ENCODE data around the gene AKAP13.

AKAP13 gene

DNA sequence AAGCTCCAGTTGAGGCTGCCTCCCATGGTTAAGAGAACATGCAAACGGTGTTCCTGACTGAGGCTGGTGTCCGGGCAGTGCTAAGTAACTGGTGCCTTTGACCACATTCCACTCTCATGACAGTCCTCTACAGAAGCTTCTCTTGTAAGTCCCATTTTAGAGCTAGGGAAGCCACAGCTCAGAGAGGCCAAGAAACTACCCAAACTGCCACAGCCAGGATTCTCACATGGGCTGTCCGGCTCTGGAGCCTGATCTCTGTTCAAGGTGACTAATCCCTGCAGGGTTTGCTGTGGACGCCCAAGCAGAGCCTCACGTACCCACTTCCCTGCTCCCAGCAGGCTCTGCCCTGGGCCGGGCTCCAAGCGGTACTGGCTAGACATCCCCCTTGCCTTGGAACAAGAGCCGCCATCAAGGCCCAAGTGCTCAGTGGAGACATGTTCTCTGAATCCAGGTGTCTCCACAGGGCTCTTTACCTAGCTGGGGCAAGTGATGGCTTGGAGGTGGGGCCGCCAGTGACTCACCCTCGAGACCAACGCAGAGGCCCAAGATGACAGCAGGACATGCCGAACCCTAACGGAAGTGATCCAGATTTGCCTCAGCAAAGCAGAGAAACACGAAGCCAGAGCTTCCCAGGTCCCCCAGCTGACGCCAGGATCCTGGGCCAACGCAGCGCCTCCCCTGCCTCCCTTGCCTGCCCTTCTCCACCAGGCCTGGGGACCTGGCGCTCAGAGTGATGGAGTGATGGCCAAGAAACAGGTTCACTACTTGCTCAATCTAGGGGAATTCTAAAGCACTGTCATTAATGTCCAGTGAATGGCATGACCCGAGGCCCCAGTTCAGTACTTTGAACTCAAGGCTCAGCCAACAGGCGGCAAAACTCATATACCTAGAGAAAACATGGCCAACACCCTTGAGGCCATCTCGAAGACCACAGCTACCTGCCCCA lies 390.0 kb downstream of the AKAP13 start:
- DNase-seq, result no peak
- in situ Hi-C loops (cut with MboI; ENCODE audit: low pct_unique_long_range_greater_than_20kb, low sequenced_read_pairs), result no loop called here

- in situ Hi-C loops (cut with MboI; ENCODE audit: low pct_unique_long_range_greater_than_20kb, low sequenced_read_pairs), result no loop called here
- DNase-seq, result no peak
Measured at GRCh38 chr15:85771271-85771670, 390.9 kb downstream of the AKAP13 start.

DNA sequence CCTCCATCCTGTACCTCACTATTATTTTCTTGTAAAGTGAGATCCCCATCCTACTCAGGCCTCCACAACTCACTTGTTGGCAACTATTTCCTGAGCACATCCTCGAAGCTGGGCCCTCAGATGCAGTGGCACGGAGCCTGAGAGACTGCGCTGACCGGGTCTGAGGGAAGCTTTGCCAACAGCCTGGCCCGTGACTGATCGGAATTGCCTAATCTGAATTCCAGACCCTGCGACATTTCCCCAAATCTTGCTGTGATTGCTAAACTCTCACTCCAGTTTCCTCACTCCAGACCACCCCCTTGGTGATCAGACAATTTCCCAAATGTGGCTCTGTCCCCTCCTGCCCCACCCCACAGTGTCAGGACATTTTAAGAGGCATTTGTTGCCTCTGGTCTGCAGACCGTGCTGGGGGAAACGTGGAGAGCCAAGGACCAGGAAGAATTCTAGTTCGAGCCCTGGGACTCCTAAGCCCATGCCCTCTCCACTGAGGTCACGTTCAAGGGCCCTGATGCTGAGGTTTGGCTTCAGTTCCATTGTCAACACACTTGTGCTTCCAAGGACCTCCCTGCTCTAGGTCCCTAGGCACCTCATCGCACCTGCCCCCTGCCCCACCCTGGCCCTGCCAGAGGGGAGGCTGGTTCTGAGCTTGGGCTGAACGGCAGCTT lies 391.5 kb downstream of the AKAP13 start:
- in situ Hi-C loops (cut with MboI; ENCODE audit: low pct_unique_long_range_greater_than_20kb, low sequenced_read_pairs), result no loop called here
- DNase-seq, result no peak

- in situ Hi-C loops (cut with MboI; ENCODE audit: low pct_unique_long_range_greater_than_20kb, low sequenced_read_pairs), result no loop called here
Measured at GRCh38 chr15:85772668-85773067, 392.3 kb downstream of the AKAP13 start.

DNA sequence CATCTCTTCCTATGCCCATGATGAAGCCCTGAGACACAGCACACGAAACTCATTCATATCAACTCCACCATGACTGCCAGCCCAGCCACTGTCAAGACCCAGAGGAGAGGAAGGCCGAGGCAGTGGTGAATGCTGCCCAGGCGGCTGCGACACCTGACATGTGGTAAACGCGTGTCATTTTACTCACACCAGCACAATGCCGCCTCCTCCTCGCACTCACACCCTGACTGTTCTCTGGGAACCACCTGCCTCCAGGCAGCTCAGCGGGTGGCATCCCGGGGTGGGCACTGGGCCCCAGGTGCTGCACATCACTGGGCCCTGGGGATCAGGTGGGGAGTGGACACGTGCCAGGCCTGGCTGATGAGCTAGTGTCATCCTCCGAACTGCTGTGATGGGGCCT lies 392.8 kb downstream of the AKAP13 start:
- in situ Hi-C loops (cut with MboI; ENCODE audit: low pct_unique_long_range_greater_than_20kb, low sequenced_read_pairs), result no loop called here
- DNase-seq, result no peak

More at GRCh38 chr15:85772668-85773067, 392.3 kb downstream of the AKAP13 start:
- no peak for DNase-seq

DNA sequence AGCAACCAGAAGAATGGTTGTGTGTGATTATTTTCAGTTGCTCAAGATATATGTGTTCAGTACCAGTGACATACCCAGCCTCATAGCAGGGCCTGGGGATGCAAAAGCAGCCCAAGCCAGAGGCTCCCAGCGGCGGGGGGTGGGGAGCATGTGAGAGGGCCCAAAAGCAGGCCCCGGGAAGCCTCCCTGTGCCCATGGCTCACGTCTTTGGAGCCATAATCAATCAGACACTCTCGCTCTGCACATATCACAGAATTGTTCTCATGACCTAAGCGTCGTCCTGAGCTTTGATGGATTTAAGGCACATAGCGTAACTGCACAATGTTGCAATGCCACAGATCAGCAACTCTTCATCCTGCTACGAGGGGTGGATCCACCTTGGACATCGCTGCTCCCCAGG lies 393.6 kb downstream of the AKAP13 start:
- in situ Hi-C loops (cut with MboI; ENCODE audit: low pct_unique_long_range_greater_than_20kb, low sequenced_read_pairs), result no loop called here
- no peak for DNase-seq

DNA sequence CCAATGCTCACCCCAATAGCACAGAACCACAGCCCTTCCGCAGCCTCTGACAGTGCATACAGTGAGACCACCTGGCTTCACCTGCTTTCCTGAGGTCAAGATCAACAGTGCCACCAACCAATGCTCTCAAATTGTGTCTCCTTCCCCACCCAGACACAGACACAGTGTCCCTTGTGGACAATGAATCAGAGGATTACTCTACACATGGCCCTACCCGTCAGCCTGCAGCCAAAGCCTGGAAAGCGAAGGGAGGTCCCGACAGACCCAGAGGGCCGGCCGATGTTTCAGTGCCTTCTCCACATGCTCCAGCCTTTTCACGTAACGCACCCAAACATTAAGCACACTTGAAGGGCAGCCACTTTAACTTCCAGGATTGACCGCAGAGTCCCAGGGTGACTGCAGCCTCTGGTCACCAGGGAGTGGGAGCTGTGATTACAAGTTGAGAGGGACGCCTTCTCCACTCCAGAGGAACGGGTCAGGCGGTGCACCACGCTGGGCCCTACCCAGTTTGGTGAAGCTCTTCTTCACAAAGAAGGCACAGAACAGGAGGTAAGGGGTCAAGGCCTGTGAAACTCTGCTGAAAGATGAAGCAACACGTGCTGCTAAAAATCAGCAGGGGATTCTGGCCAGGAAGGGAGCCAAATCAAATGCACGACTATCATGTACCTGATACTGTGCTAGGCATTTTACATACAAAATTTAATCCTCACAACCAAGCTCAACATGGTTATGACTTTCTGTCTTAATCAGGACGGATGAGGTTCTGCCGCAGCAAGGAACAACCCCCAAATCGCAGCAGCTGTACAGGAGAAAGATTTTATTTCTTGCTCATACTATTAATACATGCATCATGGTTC lies 397.1 kb downstream of the AKAP13 start:
- no peak for DNase-seq
- in situ Hi-C loops (cut with MboI; ENCODE audit: low pct_unique_long_range_greater_than_20kb, low sequenced_read_pairs), result no loop called here

GRCh38 chr15:85778107-85778776 lies 397.8 kb downstream of the AKAP13 start:
- in situ Hi-C loops (cut with MboI; ENCODE audit: low pct_unique_long_range_greater_than_20kb, low sequenced_read_pairs), result no loop called here
- DNase-seq, result no peak

- DNase-seq, result no peak
- in situ Hi-C loops (cut with MboI; ENCODE audit: low pct_unique_long_range_greater_than_20kb, low sequenced_read_pairs), result no loop called here
Measured at GRCh38 chr15:85779249-85779648, 398.8 kb downstream of the AKAP13 start.

GRCh38 chr15:85780225-85780985 lies 400.0 kb downstream of the AKAP13 start:
- DNase-seq, result no peak
- in situ Hi-C loops (cut with MboI; ENCODE audit: low pct_unique_long_range_greater_than_20kb, low sequenced_read_pairs), result no loop called here

GRCh38 chr15:85781099-85781498 lies 400.7 kb downstream of the AKAP13 start:
- in situ Hi-C loops (cut with MboI; ENCODE audit: low pct_unique_long_range_greater_than_20kb, low sequenced_read_pairs), result no loop called here
- DNase-seq, result no peak

GRCh38 chr15:85782064-85782463 lies 401.7 kb downstream of the AKAP13 start:
- no peak for DNase-seq
- in situ Hi-C loops (cut with MboI; ENCODE audit: low pct_unique_long_range_greater_than_20kb, low sequenced_read_pairs), result no loop called here

- in situ Hi-C loops (cut with MboI; ENCODE audit: low pct_unique_long_range_greater_than_20kb, low sequenced_read_pairs), result no loop called here
- DNase-seq, result no peak
Measured at GRCh38 chr15:85785887-85786780, 405.7 kb downstream of the AKAP13 start.

- no peak for DNase-seq
- in situ Hi-C loops (cut with MboI; ENCODE audit: low pct_unique_long_range_greater_than_20kb, low sequenced_read_pairs), result no loop called here
Measured at GRCh38 chr15:85786781-85787114, 406.3 kb downstream of the AKAP13 start.

- no peak for DNase-seq
- in situ Hi-C loops (cut with MboI; ENCODE audit: low pct_unique_long_range_greater_than_20kb, low sequenced_read_pairs), result no loop called here
Measured at GRCh38 chr15:85788771-85789495, 408.5 kb downstream of the AKAP13 start.

DNA sequence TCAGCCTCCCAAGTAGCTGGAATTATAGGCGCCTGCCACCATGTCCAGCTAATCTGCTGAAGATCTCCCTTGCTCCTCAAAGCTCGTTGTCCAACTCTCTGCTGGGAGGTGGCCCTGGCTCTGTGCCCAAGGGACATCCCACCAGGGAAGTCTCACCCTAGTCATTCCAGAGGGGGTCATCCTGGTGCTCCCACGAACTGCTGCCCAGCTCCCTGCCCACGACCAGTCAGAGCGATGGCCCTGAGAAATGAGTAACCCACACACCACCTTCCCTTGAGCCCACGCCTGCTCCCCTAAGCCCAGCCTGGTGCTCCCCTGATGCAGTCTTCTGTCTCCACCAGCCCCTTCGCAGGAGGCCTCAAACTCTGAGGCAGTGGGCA lies 409.1 kb downstream of the AKAP13 start:
- no peak for DNase-seq
- in situ Hi-C loops (cut with MboI; ENCODE audit: low pct_unique_long_range_greater_than_20kb, low sequenced_read_pairs), result no loop called here

- in situ Hi-C loops (cut with MboI; ENCODE audit: low pct_unique_long_range_greater_than_20kb, low sequenced_read_pairs), result no loop called here
- DNase-seq, result no peak
Measured at GRCh38 chr15:85792102-85792731, 411.8 kb downstream of the AKAP13 start.

Measured in KBM-7 (cell line).